Ammon's horn (tissue), 1 donor: ENCODE data around the gene SPATA32.

Experiments used
- DNase-seq: peaks from one replicate; pipeline ENCODE4 v3.0.0-alpha.2; 2016; ENCODE audit warnings: low spot score

Gene SPATA32

DNA sequence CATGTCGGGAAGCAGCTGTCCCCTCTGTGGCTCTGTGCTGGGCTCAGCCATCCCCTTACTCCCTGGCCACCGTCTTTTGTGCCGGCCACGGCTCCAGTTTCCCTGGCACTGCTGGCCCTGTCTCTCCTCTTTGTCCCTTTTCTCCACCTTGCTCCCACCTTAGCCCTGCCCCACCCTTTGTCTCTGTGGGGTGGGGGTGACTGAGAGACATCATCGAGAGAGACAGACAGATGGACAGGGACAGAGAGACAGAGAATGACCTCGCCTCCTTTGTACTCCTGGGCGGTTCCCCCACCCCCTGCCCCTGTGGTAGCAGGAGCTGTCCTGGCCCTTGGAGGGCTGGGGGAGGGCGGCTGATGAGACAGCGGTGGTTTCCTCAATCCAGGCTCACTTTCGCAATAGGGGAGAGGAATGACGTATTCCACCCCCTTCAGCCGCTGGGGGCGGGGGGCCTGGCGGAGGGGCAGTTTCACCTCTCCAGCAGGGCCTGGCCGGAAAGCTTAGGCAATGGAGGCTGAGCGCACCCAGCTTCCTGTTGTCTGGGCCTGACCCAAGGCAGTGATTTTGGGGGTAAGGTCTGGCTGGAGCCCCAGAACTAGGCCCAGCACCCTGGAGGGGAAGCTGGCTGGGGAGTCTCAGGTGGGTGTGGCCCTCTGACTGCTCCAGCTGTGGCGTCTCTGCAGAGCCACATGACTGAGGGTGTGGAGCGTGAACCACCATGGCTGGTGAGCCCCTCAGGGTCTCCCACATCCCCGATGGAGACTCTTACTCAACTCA, 32.9 kb downstream of the SPATA32 start:
- DNase-seq = peak; percentile 77

GRCh38 chr17:45227926-45228762, 33.8 kb downstream of the SPATA32 start:
- DNase-seq = no peak

GRCh38 chr17:45227101-45227925, 34.6 kb downstream of the SPATA32 start:
- DNase-seq = no peak

DNA sequence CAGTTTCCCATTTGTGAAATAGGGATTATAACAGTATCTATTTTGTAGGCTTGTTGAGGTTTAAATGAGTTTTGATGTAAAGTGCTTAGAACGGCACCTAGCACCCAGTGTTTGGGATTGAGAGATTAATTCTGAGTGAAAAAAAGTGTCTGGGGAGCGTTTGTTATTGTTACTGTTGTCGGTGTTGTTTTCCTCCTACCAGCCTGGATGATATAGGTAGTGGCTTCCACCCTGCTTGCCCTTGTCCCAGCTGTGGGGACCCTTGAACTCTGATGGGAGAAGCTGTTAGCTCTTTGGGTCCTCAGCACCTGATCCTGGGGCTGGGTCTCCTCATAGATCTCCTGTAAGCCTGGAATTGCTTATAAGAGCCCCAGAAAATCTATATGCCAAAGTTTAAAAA, 35.3 kb downstream of the SPATA32 start:
- DNase-seq = no peak

DNA sequence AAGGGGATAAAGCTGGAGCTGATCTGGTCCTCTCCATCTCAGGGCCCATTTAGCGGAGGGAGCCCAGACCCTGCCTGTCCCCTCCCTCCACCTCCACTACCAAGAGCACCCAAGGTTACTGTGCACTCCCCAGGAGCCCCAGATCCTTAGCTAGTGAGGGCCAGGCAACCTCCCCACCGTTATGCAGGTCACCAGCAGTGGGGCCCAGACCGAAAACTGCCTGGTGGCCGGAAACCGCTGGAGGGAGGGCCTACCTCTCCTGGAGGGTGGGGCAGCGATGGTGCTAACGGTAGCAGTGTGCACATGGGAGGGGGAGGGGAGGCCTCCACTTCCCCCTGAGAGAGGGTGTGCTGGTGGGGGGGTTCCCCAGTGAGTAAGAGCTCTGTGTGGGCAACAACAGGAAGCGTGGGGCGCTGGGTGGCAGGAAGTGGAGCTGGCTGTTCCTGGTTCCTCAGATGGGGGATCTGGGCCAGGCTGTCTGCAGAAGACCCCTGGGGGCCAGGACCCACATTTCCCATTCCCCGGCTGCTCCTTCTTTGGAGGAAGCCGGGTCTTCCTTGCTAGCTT, 35.8 kb downstream of the SPATA32 start:
- DNase-seq = peak; percentile 83

DNA sequence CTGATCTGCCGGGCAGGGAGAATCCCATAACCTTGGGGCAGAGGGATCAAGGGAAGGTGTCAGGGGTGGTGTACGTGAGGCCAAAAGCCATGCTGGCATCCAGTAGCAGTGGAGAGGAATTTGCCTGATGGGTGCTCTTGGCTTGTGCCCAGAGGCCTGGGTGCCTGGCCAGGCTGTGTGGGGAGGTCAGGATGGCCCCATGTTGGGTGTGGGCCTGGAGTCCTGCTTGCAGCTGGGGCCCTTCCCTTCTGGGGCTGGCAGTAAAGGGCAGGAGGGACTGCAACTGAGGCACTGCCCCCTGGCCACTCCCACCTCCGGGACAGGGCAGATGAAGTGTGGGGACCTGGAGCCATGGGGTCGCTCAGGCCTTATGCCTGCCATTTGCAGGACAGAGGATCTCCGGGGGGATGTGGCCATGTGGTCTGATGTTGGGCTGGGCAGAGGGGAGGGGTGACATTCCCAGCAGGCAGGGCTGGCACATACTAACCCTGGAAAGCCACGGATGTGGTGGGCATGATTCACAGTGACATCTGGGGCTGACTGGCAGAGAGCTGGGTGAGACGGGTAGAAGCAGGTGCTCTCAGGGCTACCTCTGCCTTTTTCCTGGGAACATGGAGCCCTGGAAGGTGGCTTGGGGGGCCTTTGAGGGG, 36.7 kb downstream of the SPATA32 start:
- no peak for DNase-seq

- DNase-seq = no peak
Measured at GRCh38 chr17:45224671-45225050, 37.2 kb downstream of the SPATA32 start.

DNA sequence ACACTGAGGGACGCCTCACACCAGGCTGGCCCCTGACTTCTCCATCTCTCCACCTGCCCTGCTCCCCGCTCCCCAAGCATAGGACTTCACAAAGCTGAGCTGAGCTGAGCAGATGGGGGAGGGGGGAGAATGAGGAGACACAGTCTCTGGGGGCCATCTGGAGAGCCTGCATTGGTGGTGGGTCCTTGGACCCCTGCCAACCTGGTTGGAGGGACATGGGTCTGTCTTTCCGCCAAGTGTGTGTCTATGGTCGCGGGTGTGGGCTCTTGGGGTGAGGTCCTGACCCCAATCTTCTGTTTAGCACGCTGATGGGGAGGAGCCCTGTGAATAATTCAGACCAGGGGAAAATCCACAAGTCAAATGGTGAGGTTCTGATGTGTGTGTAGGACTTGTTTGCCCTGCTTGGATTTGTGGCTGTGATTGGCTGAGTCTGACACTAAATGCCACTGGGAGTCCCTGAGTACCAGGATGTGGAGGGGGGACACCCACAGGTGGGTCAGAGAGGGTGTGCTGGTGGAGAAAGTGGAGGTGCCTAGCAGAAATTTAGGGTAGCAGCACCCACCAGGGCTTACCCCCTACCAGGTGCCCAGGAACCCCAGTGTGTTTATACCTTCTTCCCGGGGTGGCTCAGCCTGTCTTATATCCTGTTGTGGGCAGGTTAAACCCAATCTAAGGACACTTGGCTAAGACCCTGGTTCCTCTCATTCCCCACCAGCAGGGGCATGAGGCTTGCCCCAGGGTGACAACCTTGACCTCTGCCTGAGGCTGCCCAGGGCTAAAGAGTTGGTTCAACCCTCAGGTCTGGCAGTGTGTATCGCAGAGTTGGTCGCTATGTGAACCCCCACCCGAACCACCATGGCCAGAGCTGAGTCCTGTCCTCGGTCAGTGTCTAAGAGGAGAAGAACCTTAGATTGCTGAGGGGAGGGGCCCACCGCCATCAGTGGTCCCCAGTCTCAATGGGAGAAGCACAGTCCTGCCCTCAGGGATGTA, 38.1 kb downstream of the SPATA32 start:
- DNase-seq = no peak

DNA sequence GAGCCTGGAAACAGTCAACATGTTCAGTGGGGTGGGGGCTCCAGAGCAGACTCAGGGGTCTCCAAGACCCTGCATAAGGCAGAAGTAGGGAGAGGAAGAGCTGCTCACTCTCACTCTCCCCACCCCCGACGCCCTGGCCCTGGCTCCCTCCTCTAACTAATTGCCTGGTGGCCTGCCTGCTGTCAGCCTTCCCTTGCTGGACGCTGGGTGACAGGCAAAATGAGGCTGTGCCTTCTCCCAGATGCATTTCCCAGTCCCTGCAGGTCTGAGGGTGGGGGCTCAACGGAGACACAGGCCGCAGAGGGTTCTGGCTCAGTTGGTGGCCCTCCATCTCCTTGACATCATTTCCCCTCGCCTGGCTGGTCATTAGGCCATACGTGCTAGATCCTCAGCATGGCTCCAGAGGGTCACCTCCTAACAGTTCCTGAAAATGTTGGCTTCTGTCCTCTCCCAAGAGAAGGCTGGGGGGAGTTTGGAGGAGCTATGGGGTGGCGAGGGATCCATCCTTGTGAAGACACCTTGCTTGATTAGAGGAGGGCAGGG, 38.8 kb downstream of the SPATA32 start:
- no peak for DNase-seq

- no peak for DNase-seq
Measured at GRCh38 chr17:45222289-45222995, 39.5 kb downstream of the SPATA32 start.

DNA sequence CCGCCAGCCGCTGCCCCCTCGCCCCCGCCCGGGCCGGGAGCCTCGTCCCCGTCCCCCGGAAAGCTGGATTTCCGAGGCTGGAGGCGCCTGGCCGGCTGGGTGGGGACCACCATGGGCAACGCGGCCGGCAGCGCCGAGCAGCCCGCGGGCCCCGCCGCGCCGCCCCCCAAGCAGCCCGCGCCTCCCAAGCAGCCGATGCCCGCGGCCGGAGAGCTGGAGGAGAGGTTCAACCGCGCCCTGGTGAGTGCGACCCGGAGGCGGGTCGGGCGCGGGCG, 39.9 kb downstream of the SPATA32 start:
- DNase-seq = no peak

DNA sequence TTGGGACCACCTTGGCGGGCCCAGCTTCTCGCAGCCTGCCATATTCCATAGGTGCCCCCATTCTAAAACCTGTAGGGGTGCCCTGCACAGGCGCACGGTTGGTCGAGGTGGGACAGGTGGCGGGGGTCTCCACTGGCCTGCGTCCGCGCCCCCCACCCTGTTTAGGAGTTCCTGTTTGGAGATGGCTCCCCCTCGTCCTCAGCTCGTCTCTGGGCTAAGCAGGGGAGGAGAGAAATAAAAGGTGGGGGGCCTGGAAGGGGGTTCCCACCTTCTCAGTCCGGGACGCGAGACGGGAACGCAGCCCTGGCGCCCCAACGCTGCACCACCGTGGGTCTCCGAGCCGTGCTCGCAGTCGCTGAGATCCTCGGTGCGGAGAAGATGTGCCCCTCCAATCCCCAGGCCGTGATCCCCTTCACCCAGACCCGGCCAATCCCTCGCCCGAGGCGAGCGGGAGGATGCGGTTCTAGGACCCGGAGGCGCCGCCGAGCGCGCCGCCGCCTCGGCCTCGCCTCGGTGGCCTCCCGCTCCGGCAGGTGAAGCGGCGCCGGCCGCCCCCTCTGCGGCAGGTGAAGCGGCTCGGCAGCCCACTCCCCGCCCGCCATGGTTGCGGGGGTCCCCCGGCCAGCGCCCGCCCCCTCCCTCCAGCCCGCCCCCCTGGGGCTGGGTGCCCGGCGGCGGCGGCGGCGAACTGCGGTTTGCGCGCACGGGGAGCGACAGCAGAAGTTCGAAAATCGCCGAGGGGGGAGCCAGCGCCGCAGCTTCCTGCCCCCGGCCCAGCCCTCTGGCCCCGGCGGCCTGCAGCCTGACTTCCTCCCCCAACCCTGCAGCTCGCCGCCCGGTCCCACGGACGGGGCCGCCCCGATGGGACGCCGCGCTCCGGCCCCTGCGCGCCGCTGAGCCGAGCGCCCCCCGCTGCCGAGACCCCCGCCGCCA, 40.5 kb downstream of the SPATA32 start, which contains the start of gene FMNL1:
TSS of gene FMNL1 (plus strand) at position 805 of the 933 bp plus-strand sequence. CDS start 240 bp downstream, outside the sequence.
- DNase-seq = peak; percentile 51

GRCh38 chr17:45220079-45220478, 41.8 kb downstream of the SPATA32 start:
- no peak for DNase-seq

DNA sequence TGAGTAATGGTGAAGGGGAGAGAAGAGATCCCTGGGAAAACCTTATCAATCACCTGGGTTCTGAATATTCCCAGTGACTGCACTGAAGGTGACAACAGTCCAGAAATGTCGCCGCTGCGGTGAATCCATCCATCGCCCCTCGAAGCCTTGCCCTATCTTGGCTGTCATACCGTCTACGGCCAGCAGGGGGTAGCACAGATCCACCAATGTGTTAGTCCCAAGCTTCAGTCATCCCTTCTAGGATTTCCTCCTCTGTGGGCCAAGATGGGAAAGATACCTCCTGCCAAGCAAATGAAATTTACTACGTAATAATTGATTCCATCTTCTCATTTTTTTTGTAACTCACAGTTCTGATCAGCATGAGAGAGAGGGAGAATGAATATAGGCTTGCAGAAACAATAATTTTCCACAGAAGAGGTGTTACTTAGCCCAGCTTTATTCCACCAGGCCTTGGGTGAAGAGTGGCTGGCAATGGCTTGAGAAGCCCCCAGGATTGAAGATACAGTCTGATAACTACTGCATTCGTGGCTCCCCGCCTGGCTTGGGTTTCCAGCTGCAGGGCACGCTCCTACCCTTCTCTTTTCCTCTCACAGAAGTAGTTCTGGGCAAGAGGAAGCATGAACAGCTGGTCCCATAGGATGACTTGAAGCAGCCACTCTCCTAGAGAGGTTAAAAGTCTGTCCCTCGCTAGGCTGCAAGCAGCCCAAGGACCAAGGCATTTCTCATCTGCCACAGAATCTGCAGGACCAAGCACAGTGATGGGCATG, 42.8 kb downstream of the SPATA32 start:
- peak; percentile 89 for DNase-seq
